ENCODE data around the gene NGEF.
"Not testable (repeated sequence)": the region's sequence is repeated elsewhere in the genome, so short reads cannot be mapped to it uniquely, and the experiment has no call there.

Gene NGEF

DNA sequence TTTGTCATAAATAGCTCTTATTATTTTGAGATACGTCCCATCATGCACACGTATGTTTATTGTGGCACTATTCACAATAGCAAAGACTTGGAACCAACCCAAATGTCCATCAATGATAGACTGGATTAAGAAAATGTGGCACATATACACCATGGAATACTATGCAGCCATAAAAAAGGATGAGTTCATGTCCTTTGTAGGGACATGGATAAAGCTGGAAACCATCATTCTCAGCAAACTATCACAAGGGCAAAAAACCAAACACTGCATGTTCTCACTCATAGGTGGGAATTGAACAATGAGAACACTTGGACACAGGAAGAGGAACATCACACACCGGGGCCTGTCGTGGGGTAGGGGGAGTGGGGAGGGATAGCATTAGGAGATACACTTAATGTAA is 6.6 kb upstream of the NGEF start:
- DNase-seq = not testable (repeated sequence)

DNA sequence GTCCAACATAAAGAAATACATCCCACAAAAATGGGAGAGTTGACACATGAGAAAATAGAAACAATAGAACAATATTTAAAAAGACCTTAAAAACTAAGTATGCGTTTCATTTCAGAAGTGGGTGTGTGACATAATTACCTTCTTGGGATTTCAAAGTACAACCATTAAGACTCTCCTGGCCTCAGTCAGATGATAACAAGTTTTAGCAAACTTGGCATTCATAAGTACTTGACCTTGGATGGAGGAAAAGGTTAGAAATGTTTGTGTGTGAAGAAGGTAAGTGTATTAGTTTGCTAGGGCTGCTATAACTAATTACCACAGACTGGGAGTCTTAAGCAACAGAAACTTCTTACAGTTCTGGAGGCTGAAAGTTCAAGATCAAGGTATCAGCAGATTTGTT is 4.9 kb upstream of the NGEF start:
- no peak for DNase-seq

DNA sequence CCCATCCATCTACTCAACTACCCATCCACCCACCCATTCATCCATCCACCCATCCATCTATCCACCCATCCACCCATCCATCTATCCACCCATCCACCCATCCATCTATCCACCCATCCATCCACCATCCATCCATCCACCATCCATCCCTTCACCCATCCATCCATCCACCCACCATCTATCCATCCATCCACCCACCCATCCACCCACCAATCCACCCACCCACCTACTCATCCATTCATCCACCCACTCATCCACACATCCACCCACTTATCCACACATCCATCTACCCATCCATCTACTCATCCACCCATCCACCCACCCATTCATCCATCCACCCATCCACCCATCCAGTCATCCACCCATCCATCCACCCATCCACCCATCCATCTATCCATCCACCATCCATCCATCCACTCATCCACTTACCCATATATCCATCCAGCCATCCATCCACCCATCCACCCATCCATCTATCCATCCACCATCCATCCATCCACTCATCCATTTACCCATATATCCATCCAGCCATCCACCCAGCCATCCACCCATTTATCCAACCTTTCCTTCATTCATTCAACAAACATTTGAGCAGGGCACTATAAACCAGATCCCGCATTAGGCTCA is 2.1 kb upstream of the NGEF start:
- no peak for DNase-seq

DNA sequence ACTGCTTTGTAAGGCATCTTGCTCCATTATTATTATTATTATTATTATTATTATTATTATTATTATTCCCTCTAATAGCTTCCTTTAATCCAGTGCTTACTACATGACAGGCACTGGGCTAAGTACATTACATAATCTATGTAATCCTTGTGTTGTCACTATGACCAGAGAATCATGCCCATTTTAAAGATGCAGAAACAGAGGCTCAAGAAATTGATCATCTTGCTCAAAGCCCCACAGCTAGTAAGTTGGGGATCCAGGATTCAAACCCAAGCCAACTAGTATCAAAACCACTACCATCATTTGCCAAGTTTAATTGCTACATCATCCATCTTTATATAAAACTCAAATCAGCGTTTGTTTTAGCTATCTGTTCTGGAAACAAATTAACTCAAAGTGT is 594 bp upstream of the NGEF start:
- no peak for DNase-seq

DNA sequence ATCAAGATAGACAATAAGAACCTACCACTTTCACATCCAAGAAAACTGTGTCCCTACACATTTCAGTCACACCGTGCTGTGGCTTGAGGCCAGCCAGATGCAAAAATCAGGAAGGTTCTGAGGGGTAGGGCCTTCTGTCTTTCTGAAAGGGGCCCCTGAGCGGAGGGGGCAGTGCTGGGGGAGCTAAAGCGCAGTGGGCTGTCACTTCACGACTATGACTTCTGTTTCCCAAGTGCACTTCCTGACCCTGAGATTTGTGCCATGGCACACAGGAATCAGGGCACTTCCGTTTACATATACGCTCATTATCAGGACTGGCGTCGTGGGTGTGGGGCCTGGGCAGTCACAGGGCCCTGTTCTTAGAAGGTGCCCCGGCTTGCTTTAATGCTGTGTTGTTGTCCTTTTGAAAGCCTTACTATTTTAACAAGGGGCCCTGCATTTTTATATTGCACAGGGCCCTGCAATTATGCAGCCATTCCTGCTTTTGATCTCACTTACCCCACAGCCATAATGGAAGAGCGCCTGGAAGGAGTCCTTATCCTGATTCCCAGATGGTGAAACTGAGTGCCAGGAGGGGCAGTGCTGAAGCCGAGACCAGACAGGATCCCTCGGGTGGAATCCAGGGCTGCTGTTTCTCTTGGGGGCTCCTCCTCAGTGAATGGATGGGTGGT is 620 bp downstream of the NGEF start:
- DNase-seq = no peak

DNA sequence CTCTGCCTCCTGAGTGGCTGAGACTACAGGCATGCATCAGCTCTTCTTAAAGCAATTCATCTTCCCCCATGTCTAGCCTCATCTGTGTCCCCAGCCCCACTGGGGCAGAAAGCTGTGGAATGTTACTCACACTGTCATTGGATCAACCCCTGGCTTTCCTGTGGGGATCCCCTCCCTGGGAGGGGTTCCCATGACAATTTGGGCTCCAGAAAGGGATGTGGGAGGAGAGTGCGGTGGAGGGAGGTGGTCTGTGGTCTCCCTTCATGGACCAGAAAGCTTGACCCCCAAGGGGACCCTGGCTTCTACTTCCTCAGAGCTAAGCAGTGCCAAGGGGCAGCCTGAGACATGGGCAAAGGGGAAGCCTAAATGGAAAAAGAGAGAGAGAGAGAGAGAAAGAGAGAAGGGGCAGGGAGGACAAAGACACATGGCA is 1.3 kb downstream of the NGEF start:
- DNase-seq = no peak

DNA sequence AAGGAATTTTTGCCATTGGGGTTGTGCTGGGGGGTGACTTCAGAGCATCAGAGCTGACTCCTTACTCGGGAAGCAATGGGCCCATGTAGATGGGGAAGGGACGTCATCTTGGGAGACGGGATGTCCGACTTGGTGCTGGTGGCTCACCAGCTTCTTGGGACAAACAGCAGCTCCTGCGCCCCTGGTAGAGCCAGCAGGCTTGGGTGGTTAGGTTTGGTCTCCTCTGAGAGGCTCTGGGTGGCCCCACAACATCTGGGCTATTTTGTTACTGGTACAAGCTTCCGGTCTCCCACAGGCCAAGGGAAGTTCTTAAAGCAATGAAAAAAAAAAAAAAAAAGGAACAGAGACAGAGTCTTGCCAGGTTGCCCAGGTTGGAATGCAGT is 1.8 kb downstream of the NGEF start:
- DNase-seq = no peak

DNA sequence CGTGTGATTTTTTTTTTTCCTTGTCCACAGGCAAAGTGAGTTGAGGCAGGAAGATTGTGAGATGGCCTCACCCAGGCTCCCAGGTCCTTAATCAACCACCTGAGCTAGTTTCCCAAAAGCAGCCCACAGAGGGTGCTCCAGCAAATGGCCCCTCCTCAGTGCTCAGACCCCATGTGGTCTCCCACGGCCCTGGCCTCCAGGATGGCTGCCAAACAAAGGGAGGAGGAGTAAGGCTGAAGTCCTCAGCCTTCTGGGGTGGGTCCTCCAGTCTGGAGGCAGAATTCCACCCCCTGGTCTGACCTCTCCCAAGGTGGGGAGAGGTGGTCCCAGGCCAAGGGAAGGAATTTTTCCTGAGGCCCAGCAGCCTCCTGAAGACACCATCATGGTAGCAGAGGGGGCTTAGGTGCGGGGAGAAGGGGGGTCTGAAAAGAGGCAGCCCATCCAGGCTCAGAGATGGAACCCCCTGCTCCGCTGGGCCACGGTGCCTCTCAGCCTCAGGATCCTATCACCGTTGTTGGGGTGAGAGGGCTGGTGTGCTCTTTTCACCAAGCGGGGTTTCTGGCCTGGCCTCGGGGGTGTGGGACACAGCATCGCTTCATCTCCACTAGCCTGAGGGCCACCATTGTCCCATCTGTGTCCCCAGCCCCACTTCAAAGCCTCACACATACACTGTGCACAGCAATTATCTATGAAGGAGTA is 2.3 kb downstream of the NGEF start:
- DNase-seq = no peak

DNA sequence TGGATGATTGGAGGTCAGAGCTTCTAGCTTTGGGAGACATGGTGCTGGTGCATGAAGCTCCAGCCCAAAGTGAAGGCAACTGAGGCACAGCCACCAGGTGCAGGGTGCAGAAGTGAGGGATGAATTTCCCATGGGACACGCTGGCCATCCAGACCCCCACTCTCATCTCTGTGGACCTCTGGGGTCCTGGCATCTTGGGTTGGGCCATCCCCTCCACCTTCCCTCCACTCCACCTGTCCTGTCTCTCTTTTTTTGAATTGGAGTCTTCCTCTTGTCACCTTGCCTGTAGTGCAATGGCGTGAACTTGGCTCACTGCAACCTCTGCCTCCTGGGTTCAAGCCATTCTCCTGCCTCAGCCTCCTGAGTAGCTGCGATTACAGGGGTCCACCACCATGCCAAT is 3.4 kb downstream of the NGEF start:
- no peak for DNase-seq

DNA sequence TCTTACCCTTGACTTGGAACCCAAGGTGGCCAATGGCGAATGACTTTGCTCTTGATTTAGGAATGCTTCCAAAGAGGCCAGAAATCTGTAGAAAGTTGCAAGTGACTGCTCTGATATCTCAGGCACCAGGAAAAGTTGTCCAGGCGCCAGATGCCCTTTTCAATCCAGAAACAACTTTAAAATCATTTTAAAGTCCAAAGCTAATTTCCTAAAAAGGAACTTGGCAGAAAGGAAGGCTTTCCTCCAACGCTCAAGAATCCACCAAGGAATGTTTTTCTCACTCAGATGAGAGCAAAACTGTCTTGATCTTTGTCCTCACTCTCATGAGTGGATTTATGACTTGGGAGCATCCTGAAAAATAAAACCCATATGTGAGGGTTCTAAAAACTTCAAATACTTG is 5.3 kb downstream of the NGEF start:
- DNase-seq = no peak

DNA sequence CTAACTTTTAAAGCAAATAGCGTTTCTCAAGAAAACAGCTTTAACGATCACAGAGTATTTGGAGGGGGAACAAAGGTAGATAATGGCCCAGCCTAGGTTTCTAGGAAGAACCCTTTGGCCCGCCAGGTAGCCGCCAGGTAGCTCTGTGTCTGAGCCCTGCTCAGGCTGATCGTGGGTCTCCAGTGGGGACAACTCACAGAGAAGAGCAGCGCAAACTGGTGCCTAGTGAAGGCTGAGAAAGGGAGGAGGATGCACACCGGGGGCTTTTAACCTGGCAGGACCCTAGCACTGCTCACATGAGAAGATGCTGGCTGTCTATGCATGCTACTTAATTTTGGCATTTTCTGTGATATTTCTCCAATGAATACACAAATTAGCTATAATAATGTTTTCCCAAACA is 5.8 kb downstream of the NGEF start:
- no peak for DNase-seq

DNA sequence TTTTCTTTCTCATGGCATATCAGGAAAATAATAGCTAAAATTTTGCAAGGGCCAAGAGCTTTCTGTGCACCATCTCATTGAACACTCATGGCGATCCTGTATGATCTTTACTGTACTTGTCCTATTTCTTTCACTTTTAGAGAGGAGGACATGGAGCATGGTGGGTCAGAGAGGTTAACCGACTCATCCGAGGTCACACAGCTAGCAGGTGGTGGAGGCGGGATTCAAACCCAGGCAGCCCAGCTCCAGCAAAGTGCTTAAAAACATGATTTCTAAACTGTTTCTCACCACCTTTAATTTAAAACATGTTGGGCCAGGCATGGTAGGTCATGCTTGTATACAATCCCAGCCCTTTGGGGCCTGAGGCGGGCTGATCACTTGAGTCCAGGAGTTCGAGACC is 6.4 kb downstream of the NGEF start:
- DNase-seq = no peak

DNA sequence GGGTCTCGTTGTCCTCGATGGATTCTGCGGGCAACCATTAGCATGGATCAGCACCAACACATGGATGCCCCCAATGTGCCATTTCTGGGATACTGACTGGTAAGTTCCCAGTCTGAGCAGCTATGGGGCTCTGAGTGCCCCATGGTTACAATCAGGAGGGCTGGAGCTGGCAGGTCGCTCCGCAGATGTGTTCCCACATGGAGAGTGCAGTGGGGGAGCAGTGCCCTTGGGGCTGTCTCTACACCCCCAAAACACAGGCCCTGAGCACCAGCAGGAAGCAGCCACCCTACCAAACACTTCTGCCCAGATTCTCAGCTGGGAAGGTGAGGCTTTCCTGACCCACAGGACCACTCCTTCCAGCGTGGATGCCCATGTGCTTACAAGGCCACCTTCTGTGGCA is 8.0 kb downstream of the NGEF start:
- no peak for DNase-seq

DNA sequence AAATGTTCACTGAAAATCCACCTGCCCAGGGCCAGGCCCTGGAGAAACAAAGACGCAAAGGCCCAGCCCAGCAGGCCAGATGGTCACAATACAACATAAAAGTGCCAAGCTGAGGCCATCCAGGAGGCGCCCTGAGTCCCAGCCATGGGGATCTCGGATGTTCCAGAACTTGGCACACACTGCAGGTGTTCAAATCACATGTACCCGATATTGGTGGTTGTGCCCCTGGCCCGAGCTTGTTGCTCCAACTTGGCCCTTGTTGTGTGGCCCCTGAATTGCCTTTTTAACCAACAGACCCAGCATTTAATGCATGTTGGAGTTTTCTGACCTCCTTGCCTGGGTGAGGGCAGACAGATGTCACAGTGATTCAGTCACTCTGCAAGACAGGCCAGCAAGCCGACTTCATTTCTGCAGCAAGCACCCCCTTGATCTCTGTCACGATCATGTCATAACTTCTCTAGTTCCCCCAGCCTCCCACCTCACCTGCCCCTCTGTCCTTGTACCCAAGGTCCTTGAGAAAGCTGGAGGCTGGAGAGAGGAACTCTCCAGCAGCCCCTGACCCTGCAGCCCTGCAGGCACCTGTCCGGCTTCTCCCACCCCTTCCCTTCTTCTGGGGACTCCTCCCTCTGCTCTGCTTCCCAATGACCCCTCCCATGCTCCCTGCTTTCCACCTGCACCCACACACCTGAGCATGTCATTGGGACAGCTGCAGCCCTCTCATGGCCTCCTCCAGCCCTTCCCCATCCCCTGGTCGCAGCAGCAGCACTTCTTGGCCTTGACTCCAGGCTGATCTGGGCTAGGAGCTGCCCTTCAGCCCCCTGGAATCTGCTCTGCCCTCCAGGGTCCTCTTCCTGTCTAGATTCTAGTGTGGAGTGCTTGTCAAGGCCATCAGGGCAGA is 9.1 kb downstream of the NGEF start:
- DNase-seq = no peak

DNA sequence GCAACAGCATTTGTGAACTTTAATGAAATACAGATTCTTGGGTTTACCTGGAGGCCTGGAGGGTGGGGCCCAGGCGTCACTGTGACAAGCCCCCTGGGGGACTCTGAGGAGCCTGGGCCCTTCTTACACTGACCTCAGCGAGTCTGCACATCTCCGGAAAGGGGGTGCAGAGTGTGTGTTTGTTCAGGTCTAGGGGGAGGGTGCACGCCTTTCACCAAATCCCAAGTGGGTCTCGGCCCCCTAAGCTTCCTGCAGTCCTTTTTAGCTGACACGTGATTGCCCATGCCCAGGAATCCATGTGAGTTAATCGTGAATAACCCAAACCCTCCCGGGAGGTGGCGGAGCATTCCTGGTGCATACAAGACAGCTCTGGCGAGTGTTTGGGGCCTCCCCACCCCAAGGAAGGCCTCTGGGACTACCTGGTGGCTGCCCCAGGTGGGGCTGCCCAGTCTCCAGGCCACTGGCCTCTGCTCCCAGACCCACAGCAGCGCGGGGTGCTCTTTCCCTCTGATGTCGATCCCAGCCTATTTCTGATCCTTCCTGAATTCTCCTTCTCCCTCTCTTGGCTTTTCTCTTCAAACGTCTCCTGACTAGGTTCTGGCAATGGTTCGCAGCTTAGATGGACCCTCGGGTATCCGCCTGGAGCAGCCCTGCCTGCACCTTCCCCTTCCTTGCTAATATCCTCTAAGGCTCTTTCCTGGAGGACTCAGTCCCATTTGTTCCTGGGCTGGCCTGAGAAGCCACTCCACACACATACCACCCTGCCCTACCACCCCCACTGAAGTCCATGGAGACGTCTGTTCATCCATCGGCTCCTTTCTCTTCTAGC is 10.0 kb downstream of the NGEF start:
- DNase-seq = no peak

DNA sequence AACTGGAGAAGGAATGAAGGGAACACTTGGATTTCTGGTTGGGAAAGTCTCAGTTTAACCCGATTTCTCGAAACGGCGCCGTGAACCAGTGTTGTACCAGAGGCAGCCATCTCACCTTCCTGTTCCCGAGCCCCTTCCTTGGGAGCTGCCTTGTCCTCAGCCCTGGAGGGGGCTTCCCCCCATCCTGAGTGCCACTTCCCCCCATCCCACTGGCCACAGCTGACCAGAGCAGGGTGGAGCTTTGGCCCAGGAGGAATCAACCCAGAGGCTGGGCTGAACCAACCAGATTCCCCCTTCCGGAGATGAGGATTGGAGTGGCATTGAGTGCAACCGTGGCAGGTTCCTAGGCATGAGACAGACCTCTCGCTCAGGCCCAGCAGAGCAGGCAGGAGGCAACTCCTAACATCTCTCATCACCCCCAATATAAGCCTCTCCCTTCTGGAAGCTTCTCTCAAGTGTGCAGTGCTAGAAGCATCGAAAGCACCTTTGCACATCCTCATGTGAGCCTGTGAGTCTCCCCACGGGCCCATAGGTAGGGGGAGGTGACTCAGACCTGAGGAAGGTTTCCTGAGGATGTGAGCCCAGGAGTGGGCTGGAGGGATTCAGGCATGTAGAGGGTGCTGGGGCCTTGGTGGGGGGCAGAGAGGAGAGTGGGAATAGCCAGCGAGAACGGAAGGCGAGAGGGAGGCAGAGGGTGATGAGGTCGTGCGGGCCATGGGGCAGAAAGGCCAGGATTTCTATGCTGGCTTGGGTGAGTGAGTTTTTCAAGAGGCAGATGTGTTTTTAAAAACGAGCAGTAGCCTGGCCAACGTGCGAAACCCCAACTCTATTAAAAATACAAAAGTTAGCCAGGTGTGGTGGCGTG is 11.9 kb downstream of the NGEF start:
- DNase-seq = no peak

DNA sequence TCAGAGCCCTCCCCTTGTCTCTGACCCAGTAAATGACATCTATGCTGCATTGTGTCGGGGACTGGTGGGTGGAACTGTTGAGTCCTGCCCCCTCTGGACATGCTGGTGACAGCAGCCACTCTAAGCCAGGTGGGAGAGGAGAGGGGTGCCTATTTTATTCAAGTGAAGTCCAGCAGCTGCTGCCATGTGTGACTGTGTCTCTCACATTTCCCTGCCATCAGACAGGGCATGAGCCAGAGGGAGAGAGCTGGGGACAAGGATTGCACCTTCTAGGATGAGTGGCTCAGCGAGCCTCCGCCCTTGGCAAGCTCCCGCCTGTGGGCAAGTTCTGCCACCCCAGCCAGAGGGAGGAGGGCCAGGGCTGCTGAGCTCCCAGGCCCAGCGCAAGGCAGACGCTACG is 13.7 kb downstream of the NGEF start:
- DNase-seq = no peak

DNA sequence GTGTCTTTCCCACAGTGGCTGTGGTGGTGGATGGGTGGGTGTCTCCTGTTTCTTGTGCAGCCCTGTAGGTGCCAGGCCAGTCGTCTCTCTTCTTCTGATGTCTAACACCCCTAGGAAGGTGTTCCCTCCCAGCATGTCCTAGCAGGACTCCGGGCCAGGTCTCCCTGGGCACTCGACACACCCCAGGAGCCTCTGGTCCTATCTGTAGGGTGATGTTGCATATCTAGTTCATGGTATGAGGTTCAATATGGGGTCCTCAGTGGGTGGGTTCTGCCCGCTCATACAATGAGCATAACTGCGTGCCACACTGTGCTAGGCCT is 14.4 kb downstream of the NGEF start:
- DNase-seq = no peak

DNA sequence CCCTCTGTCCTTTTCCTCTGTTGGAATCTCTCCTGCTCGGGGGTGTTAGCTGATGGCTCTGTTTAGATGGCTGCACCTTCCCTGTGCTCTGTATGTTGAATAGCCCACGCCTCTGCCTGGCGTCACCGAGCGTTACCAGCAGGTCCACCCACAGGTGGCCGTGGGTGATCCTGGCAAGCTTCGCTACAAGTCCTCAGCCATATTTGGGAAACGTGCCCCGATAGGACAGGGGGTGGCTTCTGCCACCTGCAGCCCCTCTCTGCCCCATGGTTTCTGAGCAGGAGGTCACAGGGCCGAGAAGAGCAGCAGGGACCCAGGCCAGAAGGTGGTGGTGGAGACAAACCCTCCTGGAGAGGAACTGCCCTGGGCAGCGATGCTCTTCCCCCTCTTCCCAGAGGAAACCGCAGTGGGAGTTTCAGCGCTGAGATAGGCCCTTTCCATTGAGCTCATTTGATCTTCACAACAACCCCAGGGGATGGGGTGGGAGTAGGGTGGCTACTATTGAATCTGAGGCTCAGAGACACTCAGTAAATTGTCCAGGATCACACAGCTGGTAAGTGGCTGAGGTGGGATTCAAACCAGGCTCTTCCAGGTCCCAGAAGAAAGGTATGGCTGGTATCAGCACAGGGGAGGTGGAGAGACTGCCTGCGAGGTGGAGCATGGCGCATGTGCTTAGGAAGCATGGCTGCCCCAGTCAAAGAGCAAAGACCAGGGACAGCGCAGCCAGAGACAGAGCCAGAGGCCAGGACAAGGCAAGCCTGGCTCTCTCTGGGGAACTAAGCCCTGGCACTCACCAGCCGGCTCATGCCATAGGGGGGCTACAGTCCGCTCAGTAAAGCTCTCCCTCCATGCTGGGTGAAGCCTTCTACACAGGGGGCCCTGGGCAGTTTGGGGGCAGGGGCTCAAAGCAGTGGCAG is 15.0 kb downstream of the NGEF start:
- no peak for DNase-seq

DNA sequence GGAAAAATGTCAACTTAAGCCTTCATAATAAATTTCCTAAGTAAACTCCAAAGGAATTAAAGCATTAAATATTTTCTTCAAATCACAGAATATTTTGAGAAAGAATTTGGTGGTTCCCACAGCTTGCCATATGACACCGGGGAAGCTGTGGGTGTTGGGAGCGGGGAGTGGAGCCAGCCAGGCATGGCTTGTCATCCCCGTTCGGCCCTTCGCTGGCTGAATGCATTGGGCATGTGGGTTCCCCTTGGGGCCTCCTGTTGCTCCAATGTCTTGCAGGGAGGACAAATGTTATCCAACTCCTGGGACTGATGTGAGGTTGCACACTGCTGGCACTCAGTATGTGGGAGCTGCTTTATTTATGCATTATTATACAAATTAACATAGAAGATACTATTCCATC is 18.6 kb downstream of the NGEF start:
- DNase-seq = no peak

Data from stimulated activated CD4-positive, alpha-beta T cell treated with anti-CD3 and anti-CD28 coated beads, Interleukin-2, amount 100 ng/mL, for 48 hours (primary cell).